Measurements from ENCODE around the gene ALMS1.

Gene ALMS1

GRCh38 chr2:73414696-73415095, 29.1 kb downstream of the ALMS1 start:
- H3K27me3 ChIP-seq (replicated peaks; ENCODE audit: insufficient read depth, low read length): no peaks in the 10 kb centered on the region
- H3K36me3 ChIP-seq (replicated peaks; ENCODE audit: insufficient read depth, low read length): no peaks in the 10 kb centered on the region
- H3K4me3 ChIP-seq (ENCODE audit: low read length): no peak overlapping the region
- H3K9me2 ChIP-seq (replicated peaks; ENCODE audit: insufficient read depth, low read length): no peaks in the 10 kb centered on the region
- no peaks in the 10 kb centered on the region for H4K20me1 ChIP-seq (ENCODE audit: insufficient read depth, low read length)
- no peaks in the 10 kb centered on the region for H3K4me1 ChIP-seq (ENCODE audit: low read length)
- no peak for DNase-seq
- no peaks in the 10 kb centered on the region for H3F3A ChIP-seq (ENCODE audit: insufficient read depth, low read length)
- no peak overlapping the region for H3K9ac ChIP-seq (ENCODE audit: low read length)
- H2AFZ ChIP-seq (ENCODE audit: low read length): no peak overlapping the region
- no peak overlapping the region for H3K27ac ChIP-seq (ENCODE audit: low read length)
- no peak overlapping the region for H3K4me2 ChIP-seq (ENCODE audit: low read depth, low read length)
- no peaks in the 10 kb centered on the region for H3K9me3 ChIP-seq (replicated peaks; ENCODE audit: insufficient read depth, low read length)
- H3K79me2 ChIP-seq (ENCODE audit: low read length): peaks cover 2% of the 10 kb centered on the region
- no peak for TF ChIP-seq CTCF (IDR thresholded peaks at IDR 0.05; ENCODE audit: low read length)
- no peak for TF ChIP-seq EZH2 (optimal IDR thresholded peaks at IDR 0.05; ENCODE audit: low read depth, low read length)
- no peak for TF ChIP-seq EZH2phosphoT487 (IDR thresholded peaks at IDR 0.05; ENCODE audit: low read length)

GRCh38 chr2:73415906-73416305, 30.3 kb downstream of the ALMS1 start:
- no peak overlapping the region for H3K4me3 ChIP-seq (ENCODE audit: low read length)
- no peaks in the 10 kb centered on the region; the same call in 1 of the 2 replicates for H4K20me1 ChIP-seq (ENCODE audit: insufficient read depth, low read length)
- no peaks in the 10 kb centered on the region for H3K9me3 ChIP-seq (replicated peaks; ENCODE audit: insufficient read depth, low read length)
- no peaks in the 10 kb centered on the region for H3K9me2 ChIP-seq (replicated peaks; ENCODE audit: insufficient read depth, low read length)
- H2AFZ ChIP-seq (ENCODE audit: low read length): no peak overlapping the region
- TF ChIP-seq EZH2 (optimal IDR thresholded peaks at IDR 0.05; ENCODE audit: low read depth, low read length) (no peak), EZH2phosphoT487 (IDR thresholded peaks at IDR 0.05; ENCODE audit: low read length) (no peak), CTCF (IDR thresholded peaks at IDR 0.05; ENCODE audit: low read length) (no peak)
- no peak overlapping the region for H3K9ac ChIP-seq (ENCODE audit: low read length)
- H3K4me1 ChIP-seq (ENCODE audit: low read length): no peaks in the 10 kb centered on the region
- H3F3A ChIP-seq (ENCODE audit: insufficient read depth, low read length): no peaks in the 10 kb centered on the region
- peaks cover 2% of the 10 kb centered on the region for H3K79me2 ChIP-seq (ENCODE audit: low read length)
- no peaks in the 10 kb centered on the region for H3K27me3 ChIP-seq (replicated peaks; ENCODE audit: insufficient read depth, low read length)
- DNase-seq: no peak
- no peaks in the 10 kb centered on the region for H3K36me3 ChIP-seq (replicated peaks; ENCODE audit: insufficient read depth, low read length)
- no peak overlapping the region for H3K27ac ChIP-seq (ENCODE audit: low read length)
- no peak overlapping the region for H3K4me2 ChIP-seq (ENCODE audit: low read depth, low read length)

- no peak overlapping the region for H3K27ac ChIP-seq (ENCODE audit: low read length)
- H3F3A ChIP-seq (ENCODE audit: insufficient read depth, low read length): no peaks in the 10 kb centered on the region
- no peaks in the 10 kb centered on the region for H3K27me3 ChIP-seq (replicated peaks; ENCODE audit: insufficient read depth, low read length)
- H3K4me1 ChIP-seq (ENCODE audit: low read length): no peaks in the 10 kb centered on the region
- H2AFZ ChIP-seq (ENCODE audit: low read length): no peak overlapping the region
- no peaks in the 10 kb centered on the region for H3K79me2 ChIP-seq (ENCODE audit: low read length)
- DNase-seq: no peak
- H3K4me2 ChIP-seq (ENCODE audit: low read depth, low read length): no peak overlapping the region
- TF ChIP-seq EZH2 (optimal IDR thresholded peaks at IDR 0.05; ENCODE audit: low read depth, low read length): no peak
- no peak for TF ChIP-seq EZH2phosphoT487 (IDR thresholded peaks at IDR 0.05; ENCODE audit: low read length)
- TF ChIP-seq CTCF (IDR thresholded peaks at IDR 0.05; ENCODE audit: low read length): no peak
- no peaks in the 10 kb centered on the region; the same call in 1 of the 2 replicates for H4K20me1 ChIP-seq (ENCODE audit: insufficient read depth, low read length)
- no peaks in the 10 kb centered on the region for H3K36me3 ChIP-seq (replicated peaks; ENCODE audit: insufficient read depth, low read length)
- H3K9ac ChIP-seq (ENCODE audit: low read length): no peak overlapping the region
- no peaks in the 10 kb centered on the region for H3K9me2 ChIP-seq (replicated peaks; ENCODE audit: insufficient read depth, low read length)
- H3K4me3 ChIP-seq (ENCODE audit: low read length): no peak overlapping the region
- H3K9me3 ChIP-seq (replicated peaks; ENCODE audit: insufficient read depth, low read length): no peaks in the 10 kb centered on the region
Measured at GRCh38 chr2:73418343-73418742, 32.7 kb downstream of the ALMS1 start.
